Left cardiac atrium (tissue), 4 donors: ENCODE data around the gene RTP3. TPM values are rescaled to one million over a fixed set of nuclear protein-coding genes. Genes with fewer than 3 reads are reported as not detected.
A peak's percentile ranks its signal among the peaks of the same experiment; 100 is the strongest.
"Not testable (repeated sequence)": the region's sequence is repeated elsewhere in the genome, so short reads cannot be mapped to it uniquely, and the experiment has no call there.

Experiments used
- ATAC-seq, 2 donors: fragments of 200-7000 bp; cut with Tn5 transposase; one replicate each; pipeline ENCODE4 v1.9.1; 2020; ENCODE audit warnings: mild to moderate bottlenecking in 2 of 2, moderate library complexity in 2 of 2
- DNase-seq: peaks from one replicate; pipeline ENCODE4 v3.0.0-alpha.2; 2020
- intact Hi-C, 2 donors: fragments of 100-400 bp; cut with DNase I; formaldehyde crosslinking; loops; one replicate each; pipeline versions ENCODE4 v1.14.1 to v1.15.1; 2022 to 2023
- total RNA-seq, 2 donors: library from RNA; stranded (reverse); fragmentation: NEBNext Ultra II Directional; extraction: Animal tissue kit (Norgen Biotek cat#: 25700); gene quantifications; one replicate each; pipeline ENCODE4 v1.2.1, GENCODE V29; 2021
- donor health status: DM: no; HTN: yes; CAD: no.
- donor health status: DM: no; HTN: yes; CAD: no; lungs with severe emphysema.
- donor health status: DM: yes; HTN: yes; CAD: no.
- donor health status: Dilated cardiomyopathy.

RTP3 gene
- total RNA-seq, 2 donors from 2014 or later: not detected

DNA sequence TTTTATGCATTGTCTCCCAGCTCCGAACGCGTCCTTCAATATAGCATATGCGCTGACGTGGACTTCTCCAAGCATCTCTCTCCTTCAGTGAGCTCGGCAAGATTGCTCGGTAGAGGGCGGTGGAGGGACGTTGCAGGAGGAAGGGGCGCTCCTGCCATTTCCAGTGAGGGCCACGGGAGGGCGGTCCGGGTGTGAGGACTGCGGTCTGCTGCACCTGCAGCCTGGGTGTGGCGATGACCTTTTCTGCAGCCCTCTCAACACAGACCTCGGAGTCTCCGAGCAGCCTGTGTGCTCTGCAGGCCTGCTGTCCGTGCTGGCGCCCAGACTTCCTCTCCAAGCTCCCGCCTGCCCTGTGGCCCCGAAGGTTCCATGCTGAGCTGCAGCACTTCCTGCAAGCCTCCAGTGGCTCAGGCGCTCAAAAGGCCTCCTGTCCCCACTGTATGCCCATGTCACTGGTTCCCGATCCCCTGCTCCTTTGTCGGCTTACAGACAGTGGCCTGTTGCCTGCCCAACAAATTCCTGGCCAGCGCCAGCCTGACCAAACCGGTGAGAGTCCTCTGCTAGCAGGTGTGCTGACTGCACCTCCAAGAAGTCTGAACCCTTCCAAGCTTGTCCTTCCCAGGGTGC, 8.9 kb upstream of the RTP3 start:
- intact Hi-C loops: loop anchor here (1.0 to 10.0 kb wide), 3 partner anchors 66 to 141 kb away; no protein-coding TSS in a partner anchor
- peak; percentile 92 for DNase-seq
- ATAC-seq: peak; percentile 91 to 96

DNA sequence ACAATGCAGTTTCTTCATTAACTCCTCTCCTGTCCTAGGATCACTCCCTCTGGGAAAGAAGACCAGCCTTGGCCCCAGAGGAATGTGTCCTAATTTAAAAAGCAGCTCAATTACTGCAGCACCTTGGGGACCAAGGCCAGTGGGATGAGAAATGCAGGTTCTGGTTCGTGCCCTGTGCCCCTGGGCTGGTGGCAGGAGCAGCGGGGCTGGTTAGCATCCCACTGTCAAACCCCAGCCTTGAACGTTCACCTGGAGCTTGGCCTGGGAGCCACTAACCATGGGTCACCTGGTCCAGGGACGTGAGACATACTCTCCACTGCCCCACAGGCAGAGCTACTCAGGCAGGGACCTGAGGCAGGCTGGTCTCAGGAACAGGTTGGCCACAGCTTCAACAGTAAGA, 8.4 kb upstream of the RTP3 start:
- DNase-seq (no peak), ATAC-seq (no peak)
- intact Hi-C loops: loop anchor here (5.0 to 10.0 kb wide), 2 partner anchors 65 to 138 kb away; no protein-coding TSS in a partner anchor

DNA sequence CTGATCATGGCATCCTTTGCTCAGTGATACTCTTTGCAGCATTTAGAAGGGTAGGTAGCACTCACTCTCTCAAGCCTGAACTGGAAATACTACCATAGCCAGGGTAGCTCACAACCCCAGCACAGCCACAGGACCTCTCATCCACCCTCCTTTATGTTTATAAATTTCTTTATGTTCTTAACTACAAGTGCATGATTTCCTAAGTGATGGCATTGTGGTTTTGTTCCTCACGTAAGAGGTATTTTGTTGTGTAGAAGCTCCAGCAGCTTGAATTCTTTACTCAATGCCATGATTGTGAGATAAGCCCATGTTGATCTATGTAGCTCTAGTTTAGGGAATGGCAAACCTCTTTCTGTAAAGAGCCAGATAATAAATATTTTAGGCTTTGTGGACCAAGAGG, 7.9 kb upstream of the RTP3 start:
- intact Hi-C loops: loop anchor here (5.0 to 10.0 kb wide), 2 partner anchors 65 to 137 kb away; no protein-coding TSS in a partner anchor
- DNase-seq (no peak), ATAC-seq (no peak)

DNA sequence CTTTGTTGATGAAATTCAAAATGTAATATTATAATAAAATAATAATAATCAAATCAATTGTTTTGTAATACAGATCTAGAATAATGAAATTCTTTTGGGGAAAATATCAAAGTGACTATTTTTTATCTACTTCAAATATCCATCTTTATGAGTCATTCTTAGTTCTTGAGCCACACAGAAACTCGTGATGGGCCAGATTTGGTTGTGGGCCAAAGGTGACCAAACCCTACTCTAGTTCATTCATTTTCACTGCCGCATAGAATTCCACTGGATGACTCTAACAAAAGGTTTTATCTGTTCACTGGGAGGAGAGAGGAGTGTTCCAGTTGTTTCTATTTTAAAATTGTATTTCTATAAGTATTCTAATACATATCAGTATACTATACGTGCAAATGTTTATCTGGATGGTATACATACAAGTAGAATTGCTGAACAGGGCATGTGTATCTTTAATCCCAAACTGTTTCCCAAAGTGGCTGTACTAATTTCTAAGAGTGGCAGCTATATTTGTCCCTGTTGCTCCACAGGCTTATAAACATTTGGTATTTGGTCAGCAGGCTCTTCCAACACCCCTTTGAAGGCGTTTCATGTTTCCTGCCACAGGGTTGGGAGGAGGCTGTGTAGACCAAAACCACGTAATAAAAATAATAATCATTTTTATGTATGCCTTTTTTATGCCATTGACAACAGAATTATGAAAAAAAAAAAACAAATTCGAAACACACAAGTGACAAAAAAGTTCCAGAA, 7.3 kb upstream of the RTP3 start:
- intact Hi-C loops: no loop called here
- ATAC-seq: no peak
- DNase-seq: no peak

DNA sequence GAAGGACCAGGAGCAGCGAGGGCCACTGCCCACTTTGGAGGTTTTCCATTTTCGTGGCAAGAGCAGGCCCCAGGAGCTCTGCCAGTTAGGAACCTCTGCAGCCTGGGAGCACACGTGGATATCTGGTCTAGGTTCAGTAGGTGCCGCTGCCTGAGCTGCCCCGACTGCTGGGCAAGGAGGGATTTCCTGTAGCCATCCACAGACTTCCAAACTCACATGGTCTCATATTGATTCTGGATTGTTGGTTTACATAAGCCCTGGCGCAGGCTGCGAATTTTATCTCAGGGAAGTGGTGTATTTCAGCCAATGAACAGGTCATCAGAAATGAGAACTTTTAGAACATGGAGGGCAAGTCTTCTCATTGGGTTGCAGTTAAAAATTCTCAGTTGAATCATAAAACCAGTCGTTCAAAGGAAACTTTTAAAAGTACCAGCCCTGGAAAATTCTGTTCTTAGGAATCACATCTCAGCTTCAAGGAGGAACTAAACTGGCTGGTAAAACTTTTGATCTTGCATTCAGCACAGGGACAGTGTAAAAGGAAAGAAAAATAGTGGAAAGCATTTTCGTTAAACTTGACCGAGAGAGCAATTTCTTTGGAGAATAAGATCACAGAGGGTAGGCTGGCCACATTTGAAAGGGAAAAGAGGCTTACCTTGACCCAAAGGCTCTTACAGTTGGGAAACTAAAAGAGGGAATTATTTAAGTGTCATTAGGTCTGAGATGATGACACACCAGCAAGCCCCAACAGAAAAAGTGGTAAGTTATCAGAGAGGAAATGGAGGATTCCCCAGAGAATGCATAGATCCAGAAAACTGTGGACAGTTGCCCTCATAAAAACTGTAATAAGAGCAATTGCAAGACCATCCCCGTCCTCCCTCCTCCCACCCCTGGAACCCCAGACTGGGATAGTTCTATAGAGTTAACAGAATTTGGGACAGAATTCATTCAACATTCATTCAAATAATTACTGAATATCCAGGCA, 6.4 kb upstream of the RTP3 start:
- ATAC-seq (no peak), DNase-seq (no peak)
- intact Hi-C loops: no loop called here

DNA sequence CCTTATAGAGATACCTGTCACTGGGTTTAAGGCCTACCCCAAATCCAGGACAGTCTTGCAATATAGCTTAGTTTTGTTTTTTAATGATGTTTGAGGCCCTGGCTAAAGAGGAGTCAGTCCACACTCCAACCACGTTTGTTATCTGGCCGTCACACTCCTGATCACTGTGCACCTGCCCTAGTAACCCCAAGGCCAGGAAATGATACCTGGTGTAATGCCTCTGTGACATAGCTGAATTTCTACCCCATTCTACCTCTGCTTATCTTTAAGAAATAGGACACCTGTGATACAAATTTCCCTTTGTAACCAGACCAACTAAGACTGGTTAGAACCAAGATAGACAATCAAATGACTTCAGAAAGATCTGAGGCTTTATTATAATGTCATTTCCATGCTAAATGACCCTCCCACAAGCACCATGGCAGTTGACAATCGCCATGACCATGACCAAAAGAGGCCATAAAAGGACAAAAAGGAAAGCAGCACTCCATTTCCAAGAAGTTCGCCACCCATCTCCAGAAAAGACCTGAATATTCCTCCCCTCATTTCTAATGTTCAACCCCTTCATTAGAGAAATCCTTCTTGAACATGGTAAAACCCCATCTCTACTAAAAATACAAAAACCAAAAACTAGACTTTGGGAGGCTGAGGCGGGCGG, 4.8 kb upstream of the RTP3 start:
- ATAC-seq (no peak), DNase-seq (no peak)
- intact Hi-C loops: no loop called here

DNA sequence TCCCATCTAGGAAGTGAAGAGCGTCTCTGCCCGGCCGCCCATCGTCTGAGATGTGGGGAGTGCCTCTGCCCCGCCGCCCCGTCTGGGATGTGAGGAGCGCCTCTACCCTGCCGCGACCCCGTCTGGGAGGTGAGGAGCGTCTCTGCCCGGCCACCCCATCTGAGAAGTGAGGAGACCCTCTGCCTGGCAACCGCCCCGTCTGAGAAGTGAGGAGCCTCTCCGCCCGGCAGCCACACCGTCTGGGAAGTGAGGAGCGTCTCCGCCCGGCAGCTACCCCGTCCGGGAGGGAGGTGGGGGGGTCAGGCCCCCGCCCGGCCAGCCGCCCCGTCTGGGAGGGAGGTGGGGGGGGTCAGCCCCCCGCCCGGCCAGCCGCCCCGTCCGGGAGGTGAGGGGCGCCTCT, 3.3 kb upstream of the RTP3 start:
- DNase-seq, ATAC-seq, intact Hi-C loops: not testable (repeated sequence)

DNA sequence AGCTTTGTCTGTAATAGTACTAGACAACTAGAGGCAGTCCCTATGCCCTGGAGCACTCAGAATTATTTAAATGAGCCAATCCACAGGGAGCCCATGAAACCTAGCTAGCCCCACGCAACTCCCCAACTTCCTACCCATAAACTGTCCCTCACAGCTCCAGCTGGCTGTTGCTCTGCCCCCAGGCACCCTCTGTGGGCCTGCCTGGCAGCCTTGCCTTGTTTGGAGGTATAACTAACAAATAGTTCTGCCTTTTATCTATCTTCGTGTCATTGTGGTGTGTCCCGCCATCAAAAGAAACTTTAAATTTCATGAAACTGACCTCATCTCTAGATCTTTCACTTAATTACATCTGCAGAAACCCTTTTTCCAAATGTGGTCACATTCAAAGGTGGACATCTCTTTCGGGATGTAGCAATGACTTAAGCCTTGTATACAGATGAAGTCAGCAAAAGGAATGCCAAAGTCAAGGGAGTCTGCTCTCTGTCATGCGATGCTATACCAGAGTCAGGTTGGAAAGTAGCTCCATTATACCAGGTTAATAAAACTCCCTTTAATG, 1.8 kb upstream of the RTP3 start:
- DNase-seq (no peak), ATAC-seq (no peak)
- intact Hi-C loops: no loop called here

DNA sequence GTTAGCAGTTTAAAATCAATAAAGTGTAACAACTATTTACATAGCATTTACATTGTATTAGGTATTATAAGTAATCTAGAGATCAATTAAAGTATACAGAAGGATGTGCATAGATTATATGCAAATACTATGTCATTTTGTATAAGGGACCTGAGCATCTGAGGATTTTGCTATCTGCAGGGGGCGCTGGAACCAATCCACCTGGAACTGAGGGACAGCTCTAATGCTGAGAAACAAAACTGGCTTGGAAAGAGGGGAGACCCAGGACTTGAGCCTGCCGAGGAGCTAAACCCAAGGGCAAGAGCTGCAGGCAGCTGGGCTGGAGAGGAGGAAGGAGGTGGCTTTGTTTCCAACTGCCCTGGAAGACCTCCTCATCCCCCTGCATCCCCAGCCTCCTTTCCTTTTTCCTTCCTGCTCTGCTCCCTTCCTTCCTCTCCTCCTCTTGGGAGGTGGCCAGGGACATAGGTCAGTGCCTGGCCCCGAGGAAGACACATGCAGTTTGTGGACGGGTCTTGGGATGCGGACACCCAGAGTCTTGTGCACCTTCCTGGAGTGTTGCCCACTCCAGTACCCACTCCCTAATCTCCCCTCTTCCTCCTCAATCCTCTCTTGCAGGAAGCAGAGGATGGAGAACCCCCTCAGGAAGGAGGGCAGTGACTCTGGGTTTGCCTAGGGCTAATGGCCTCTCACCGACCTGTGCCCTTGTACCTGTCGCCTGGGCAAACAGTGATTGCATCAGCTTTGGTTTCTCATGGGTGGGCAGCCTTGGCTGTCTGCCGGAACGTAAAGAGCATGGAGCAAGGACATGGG, 825 bp upstream of the RTP3 start:
- no peak for DNase-seq
- no peak for ATAC-seq
- intact Hi-C loops: no loop called here

DNA sequence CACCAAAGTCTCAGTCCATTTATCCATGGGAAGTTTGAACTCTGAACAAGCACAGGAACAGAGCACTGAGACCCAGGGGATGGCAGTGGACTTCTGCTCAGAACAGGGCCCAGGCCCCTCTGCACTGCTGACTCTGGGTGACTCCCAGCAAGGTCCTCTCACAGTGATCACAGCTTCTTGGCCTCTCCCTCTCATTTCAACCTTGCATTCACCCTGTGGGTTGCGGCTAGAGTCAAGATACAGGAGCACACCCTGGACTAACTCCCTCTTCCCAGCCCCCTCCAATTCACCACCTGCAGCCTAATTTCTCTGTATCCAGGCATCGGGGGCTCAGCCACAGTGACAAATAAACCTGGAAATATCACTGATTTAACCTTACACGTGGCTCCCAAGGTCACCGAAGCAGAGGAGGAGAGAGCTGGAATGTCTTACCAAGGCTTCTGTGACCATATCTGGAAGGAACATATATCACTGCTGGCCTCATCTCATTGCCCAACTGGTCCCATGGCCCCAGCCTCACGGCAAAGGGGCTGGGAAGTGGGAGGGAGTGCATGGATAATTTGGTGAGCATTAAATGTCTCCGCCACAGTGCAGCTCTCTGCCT, 1.2 kb downstream of the RTP3 start:
- intact Hi-C loops: no loop called here
- no peak for DNase-seq
- ATAC-seq: no peak

DNA sequence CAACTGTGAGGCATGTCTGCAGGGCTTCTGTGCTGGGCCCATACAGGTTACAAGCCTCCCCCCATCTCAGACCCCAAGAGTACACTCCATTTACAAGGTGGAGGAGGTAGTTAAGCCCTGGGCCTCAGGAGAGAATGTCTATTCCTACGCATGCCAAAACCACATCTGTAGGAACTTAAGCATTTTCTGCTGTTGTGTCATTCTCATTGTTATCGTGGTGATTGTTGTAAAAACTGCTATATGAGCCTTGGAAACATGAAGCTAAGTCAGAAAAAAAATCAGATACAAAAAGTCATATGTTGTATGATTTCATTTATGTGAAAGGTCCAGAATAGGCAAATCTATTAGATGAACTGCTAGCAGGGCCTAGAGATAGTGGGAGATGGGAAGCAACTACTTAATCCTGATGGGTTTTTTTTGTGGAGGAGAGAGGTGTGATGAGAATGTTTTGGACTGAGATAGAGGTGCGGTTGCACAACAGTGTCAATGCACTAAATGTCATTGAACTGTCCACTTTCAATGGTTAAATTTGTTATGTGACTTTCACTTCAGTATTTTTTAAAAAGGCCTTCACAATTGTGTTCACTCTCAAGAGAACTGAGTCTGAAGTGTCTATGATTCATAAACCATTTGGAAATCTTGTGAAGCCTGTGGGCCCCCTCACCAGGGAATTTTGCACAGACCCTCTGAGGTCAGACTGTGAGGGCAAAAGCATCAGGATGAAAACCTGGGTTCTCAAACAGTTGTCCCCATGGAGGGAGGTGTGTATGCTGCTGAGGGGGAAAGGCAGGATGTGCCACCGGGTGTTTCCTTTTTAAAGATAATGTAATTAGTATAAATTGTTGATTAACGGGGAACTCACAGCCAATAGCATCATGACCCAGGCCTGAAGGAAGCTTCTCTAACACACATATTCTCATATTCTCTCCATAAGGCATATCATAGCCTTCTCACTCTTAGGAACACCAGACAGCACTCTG, 3.2 kb downstream of the RTP3 start:
- no peak for ATAC-seq
- intact Hi-C loops: no loop called here
- DNase-seq: no peak

DNA sequence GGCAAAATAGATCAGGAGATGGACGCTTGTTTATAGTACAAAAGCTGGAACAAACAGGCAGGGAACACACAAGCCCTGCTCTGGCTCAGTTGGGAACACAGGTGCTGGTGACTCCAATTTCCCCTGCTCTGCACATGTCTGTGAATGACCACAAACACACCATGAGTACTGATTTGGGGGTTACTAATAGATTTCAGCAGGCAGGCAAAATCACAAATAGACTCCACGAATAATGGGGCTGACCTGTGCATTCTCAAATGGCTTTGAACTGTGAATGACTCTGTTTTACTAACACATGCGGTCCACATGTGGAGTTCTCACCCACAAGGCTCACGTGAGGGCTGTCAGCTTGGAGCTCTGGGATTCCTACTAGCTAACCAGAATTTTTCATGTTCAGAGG, 3.9 kb downstream of the RTP3 start:
- no peak for ATAC-seq
- no peak for DNase-seq
- intact Hi-C loops: no loop called here

DNA sequence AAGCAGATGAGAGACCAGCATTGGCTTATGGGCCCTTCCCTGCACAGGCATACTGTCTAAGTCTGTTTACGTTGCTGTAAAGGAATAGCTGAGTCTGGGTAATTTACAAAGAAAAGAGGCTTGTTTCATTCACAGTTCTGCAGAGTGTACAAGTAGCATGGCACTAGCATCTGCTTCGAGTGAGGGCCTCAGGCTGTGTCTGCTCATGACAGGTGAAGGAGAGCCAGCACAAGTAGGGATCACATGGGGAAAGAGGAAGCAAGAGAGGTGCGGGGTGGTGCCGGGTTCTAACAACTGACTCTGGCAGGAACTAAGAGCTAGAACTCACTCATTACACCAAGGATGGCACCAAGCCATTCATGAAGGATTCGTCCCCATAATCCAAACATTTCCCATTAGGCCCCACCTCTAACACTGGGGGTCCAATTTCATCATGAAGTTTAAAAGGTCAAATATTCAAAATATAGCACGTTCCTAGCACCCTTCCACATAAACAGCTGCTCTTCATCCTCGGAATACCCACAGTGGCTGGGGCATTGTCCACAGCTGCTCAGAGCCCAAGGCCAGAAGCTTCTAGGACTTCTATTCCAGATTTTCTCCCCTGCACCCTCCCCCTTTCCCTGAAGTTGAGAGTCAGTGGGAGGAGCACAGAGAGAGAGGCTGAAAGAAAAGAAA, 5.6 kb downstream of the RTP3 start:
- no peak for ATAC-seq
- no peak for DNase-seq
- intact Hi-C loops: no loop called here

DNA sequence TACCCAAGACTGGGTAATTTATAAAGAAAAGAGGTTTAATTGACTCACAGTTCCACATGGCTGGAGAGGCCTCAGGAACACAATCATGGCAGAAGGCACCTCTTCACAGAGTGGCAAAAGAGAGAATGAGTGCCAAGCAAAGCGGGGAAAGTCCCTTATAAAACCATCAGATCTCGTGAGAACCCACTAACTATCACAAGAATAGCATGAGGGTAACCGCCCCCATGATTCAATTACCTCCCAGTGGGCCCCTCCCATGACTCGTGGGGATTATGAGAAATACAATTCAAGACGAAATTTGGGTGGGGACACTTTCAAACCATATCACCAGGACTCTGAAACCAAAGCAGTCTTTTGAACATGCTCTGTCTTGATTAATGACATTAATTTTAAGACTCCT, 7.0 kb downstream of the RTP3 start:
- DNase-seq (no peak), ATAC-seq (no peak)
- intact Hi-C loops: no loop called here

DNA sequence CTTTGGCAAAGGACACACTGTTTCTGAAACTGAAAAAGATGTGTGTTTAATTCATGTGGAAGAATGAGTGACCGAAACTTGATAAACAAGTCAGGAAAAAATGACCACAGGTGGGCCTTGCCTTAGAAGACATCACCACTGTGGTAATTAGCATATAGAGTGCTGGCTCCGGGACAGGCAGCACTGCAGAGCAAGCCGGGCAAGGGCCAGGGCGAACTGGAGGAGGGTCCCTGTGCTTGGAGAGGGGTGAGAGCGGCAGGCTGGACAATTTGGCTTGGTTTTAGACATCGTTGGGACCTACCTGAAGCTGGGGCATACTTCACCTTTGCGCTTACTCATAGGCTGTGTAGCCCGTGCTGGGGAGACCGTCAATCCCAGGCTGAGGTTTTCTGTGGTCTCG, 8.2 kb downstream of the RTP3 start:
- intact Hi-C loops: no loop called here
- ATAC-seq (no peak), DNase-seq (no peak)

DNA sequence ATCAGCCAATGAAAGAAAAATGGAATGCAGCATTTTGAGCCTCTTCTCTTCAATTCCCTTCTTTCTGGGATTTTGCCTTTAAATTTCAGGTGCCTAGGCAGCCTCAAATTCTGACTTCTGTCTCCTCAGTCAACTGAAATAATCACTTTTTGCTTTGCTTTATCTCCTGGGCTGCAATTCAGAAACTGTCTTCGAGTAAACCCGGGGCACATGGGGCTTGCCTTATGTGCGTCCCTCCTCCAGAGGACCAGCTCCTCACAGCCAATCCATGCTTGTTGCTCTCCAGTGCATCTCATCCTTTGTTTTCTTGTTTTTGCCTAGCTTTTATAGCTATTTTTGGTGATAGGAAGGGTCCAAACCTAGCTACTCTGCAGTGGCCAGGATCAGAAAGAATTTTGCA, 8.8 kb downstream of the RTP3 start:
- DNase-seq: no peak

More for the DNA sequence above, 8.8 kb downstream of the RTP3 start:
- intact Hi-C loops: no loop called here
- ATAC-seq: no peak
